IPS-15b (cell line): ENCODE measurements around the gene EIF5A2.
"Not testable (repeated sequence)": the region's sequence is repeated elsewhere in the genome, so short reads cannot be mapped to it uniquely, and the experiment has no call there.

Experiments used
- H3K27me3 ChIP-seq: one replicate; pipeline ENCODE4 v1.6.1; 2013; ENCODE audit warnings: low read length; ENCODE audit not compliant: control insufficient read depth, insufficient read depth
- H3K36me3 ChIP-seq: one replicate; pipeline ENCODE4 v1.6.1; 2013; ENCODE audit warnings: low read length; ENCODE audit not compliant: control insufficient read depth, insufficient read depth
- H3K4me1 ChIP-seq: one replicate; pipeline ENCODE4 v1.6.1; 2013; ENCODE audit warnings: mild to moderate bottlenecking, low read length; ENCODE audit not compliant: control insufficient read depth, insufficient read depth
- H3K4me3 ChIP-seq: one replicate; pipeline ENCODE4 v1.5.1; 2013; ENCODE audit warnings: low read depth, low read length
- H3K9ac ChIP-seq: one replicate; pipeline ENCODE4 v1.6.1; 2013; ENCODE audit warnings: low read depth, mild to moderate bottlenecking, low read length
- H3K9me3 ChIP-seq: one replicate; pipeline ENCODE4 v1.6.1; 2013; ENCODE audit warnings: mild to moderate bottlenecking, low read length; ENCODE audit not compliant: control insufficient read depth, insufficient read depth

Gene EIF5A2

GRCh38 chr3:170893895-170894294 lies 14.5 kb downstream of the EIF5A2 start:
- H3K27me3 ChIP-seq = no peaks in the 10 kb centered on the region
- no peaks in the 10 kb centered on the region for H3K4me1 ChIP-seq
- H3K9me3 ChIP-seq = peaks cover 4% of the 10 kb centered on the region
- no peak overlapping the region for H3K4me3 ChIP-seq
- H3K36me3 ChIP-seq = peaks cover 4% of the 10 kb centered on the region
- H3K9ac ChIP-seq = no peak overlapping the region

- Histone ChIP-seq H3K27me3 (no peaks in the 10 kb centered on the region), H3K9ac (no peak overlapping the region), H3K36me3 (no peaks in the 10 kb centered on the region), H3K4me1 (no peaks in the 10 kb centered on the region), H3K4me3 (no peak overlapping the region), H3K9me3 (no peaks in the 10 kb centered on the region)
Observed at GRCh38 chr3:170889630-170890029, 18.8 kb downstream of the EIF5A2 start.

- H3K36me3 ChIP-seq = no peaks in the 10 kb centered on the region
- no peaks in the 10 kb centered on the region for H3K27me3 ChIP-seq
- no peaks in the 10 kb centered on the region for H3K4me1 ChIP-seq
- H3K9ac ChIP-seq = no peak overlapping the region
- H3K4me3 ChIP-seq = no peak overlapping the region
- no peaks in the 10 kb centered on the region for H3K9me3 ChIP-seq
Observed at GRCh38 chr3:170889132-170889531, 19.3 kb downstream of the EIF5A2 start.

GRCh38 chr3:170884109-170884930 lies 24.1 kb downstream of the EIF5A2 start:
- not testable (repeated sequence) for H3K9ac ChIP-seq, H3K27me3 ChIP-seq, H3K4me1 ChIP-seq, H3K9me3 ChIP-seq, H3K36me3 ChIP-seq
- H3K4me3 ChIP-seq = peak overlapping the region; percentile 13

GRCh38 chr3:170878688-170879087 lies 29.7 kb downstream of the EIF5A2 start:
- not testable (repeated sequence) for H3K36me3 ChIP-seq, H3K9ac ChIP-seq, H3K9me3 ChIP-seq, H3K4me1 ChIP-seq, H3K4me3 ChIP-seq, H3K27me3 ChIP-seq

- H3K9me3 ChIP-seq, H3K36me3 ChIP-seq, H3K27me3 ChIP-seq, H3K4me3 ChIP-seq, H3K9ac ChIP-seq, H3K4me1 ChIP-seq: not testable (repeated sequence)
Observed at GRCh38 chr3:170877311-170877710, 31.1 kb downstream of the EIF5A2 start.

- no peaks in the 10 kb centered on the region for H3K27me3 ChIP-seq
- no peak overlapping the region for H3K9ac ChIP-seq
- H3K4me1 ChIP-seq = no peaks in the 10 kb centered on the region
Observed at GRCh38 chr3:170876537-170876936, 31.9 kb downstream of the EIF5A2 start.

GRCh38 chr3:170869645-170870593 lies 38.5 kb downstream of the EIF5A2 start, which contains the start of gene RPL22L1:
Gene RPL22L1 (minus strand): TSS chr3:170870195. CDS start chr3:170870167, 28 bp downstream.
- no peaks in the 10 kb centered on the region for H3K9me3 ChIP-seq

More at GRCh38 chr3:170876537-170876936, 31.9 kb downstream of the EIF5A2 start:
- Histone ChIP-seq H3K9me3 (no peaks in the 10 kb centered on the region), H3K36me3 (no peaks in the 10 kb centered on the region), H3K4me3 (no peak overlapping the region)

GRCh38 chr3:170869239-170869590 lies 39.2 kb downstream of the EIF5A2 start:
- H3K36me3 ChIP-seq = peaks cover 11% of the 10 kb centered on the region
- peak overlapping the region; percentile 97 for H3K9ac ChIP-seq
- H3K27me3 ChIP-seq = no peaks in the 10 kb centered on the region

More at GRCh38 chr3:170869645-170870593, 38.5 kb downstream of the EIF5A2 start, which contains the start of gene RPL22L1:
- no peaks in the 10 kb centered on the region for H3K4me1 ChIP-seq
- H3K36me3 ChIP-seq = peaks cover 11% of the 10 kb centered on the region
- peak within 1 kb of the TSS; percentile 83 for H3K4me3 ChIP-seq
- H3K9ac ChIP-seq = peak within 1 kb of the TSS; percentile 97
- no peaks in the 10 kb centered on the region for H3K27me3 ChIP-seq

GRCh38 chr3:170868577-170869238 lies 39.7 kb downstream of the EIF5A2 start:
- no peaks in the 10 kb centered on the region for H3K27me3 ChIP-seq
- peaks cover 11% of the 10 kb centered on the region for H3K36me3 ChIP-seq
- H3K9ac ChIP-seq = peak overlapping the region; percentile 97

More at GRCh38 chr3:170869239-170869590, 39.2 kb downstream of the EIF5A2 start:
- Histone ChIP-seq H3K4me3 (peak overlapping the region; percentile 83), H3K9me3 (no peaks in the 10 kb centered on the region), H3K4me1 (no peaks in the 10 kb centered on the region)

GRCh38 chr3:170867143-170867937 lies 41.1 kb downstream of the EIF5A2 start:
- Histone ChIP-seq H3K9ac (no peak overlapping the region), H3K4me1 (no peaks in the 10 kb centered on the region), H3K9me3 (no peaks in the 10 kb centered on the region), H3K4me3 (peak overlapping the region; percentile 16), H3K36me3 (peaks cover 11% of the 10 kb centered on the region), H3K27me3 (no peaks in the 10 kb centered on the region)

More at GRCh38 chr3:170868577-170869238, 39.7 kb downstream of the EIF5A2 start:
- H3K4me3 ChIP-seq = peak overlapping the region; percentile 83
- no peaks in the 10 kb centered on the region for H3K4me1 ChIP-seq
- H3K9me3 ChIP-seq = no peaks in the 10 kb centered on the region
